K562 (cell line): ENCODE data around the gene USPL1. TPM values are rescaled to one million over a fixed set of nuclear protein-coding genes. Genes with fewer than 3 reads are reported as not detected.

Source experiments
- ATAC-seq: fragments of 200-7000 bp; cut with Tn5 transposase; 3 replicates; pipeline ENCODE4 v1.9.1; 2020; ENCODE audit warnings: moderate library complexity
- BruUV-seq: library from RNA; stranded (reverse); fragments of 400-500 nt; replicated peaks from 2 replicates; lab custom pipeline; 2021; lab: Mats Ljungman, UMichigan
- CTCF ChIA-PET: fragments of 300-600 bp; formaldehyde crosslinking; extraction: SDS; loops from one replicate; lab custom pipeline; 2021; ENCODE audit warnings: low intra/inter-chr PET ratio; lab: Yijun Ruan, JAX
- POLR2A ChIA-PET: fragments of 300-600, 350-650 bp; sonication (Branson Sonifier 250); formaldehyde crosslinking; extraction: SDS; loops from one replicate; lab custom pipeline; 2021; ENCODE audit warnings: antibody characterized with exemption, inconsistent platforms; lab: Yijun Ruan, JAX
- DNase-seq, 4 experiments: peaks; one replicate each; pipeline versions ENCODE4 v3.0.0 to v3.0.0-alpha.2; 2011 to 2018; ENCODE audit warnings: low spot score in 3 of 4, mixed read lengths in 3 of 4; ENCODE audit errors: extremely low read depth in 1 of 4
- FAIRE-seq: peaks from 2 replicates; lab custom pipeline; 2011; peaks lifted over from hg19 to GRCh38; lab: Jason Lieb, UNC
- H2AFZ ChIP-seq: 2 replicates; pipeline ENCODE4 v1.6.0; 2011; ENCODE audit warnings: low read depth, low read length, control low read depth, inconsistent platforms
- H3K27ac ChIP-seq: fragments of 200-600 bp; 3 replicates; pipeline ENCODE4 v1.8.0; 2011; ENCODE audit warnings: low read depth, mild to moderate bottlenecking, control low read depth, inconsistent platforms, low read length, moderate library complexity, mixed read lengths; ENCODE audit errors: extremely low read depth
- H3K27me3 ChIP-seq, 2 experiments: fragments of 300-600 bp in 1 of 2; 2 replicates in 1 of 2; 3 replicates in 1 of 2; pipeline versions ENCODE4 v1.6.0 to v1.8.0; 2011; ENCODE audit warnings: inconsistent platforms in 2 of 2, low read length in 2 of 2, mild to moderate bottlenecking in 1 of 2, mixed read lengths in 1 of 2, moderate library complexity in 1 of 2; ENCODE audit not compliant: control insufficient read depth in 2 of 2, insufficient read depth in 2 of 2
- H3K36me3 ChIP-seq: fragments of 300-600 bp; 3 replicates; pipeline ENCODE4 v1.8.0; 2011; ENCODE audit warnings: mild to moderate bottlenecking, low read length, inconsistent platforms; ENCODE audit not compliant: control insufficient read depth, insufficient read depth
- H3K4me1 ChIP-seq, 2 experiments: fragments of 200-600 bp in 1 of 2; replicated peaks in 1 of 2; 2 replicates in 1 of 2; 3 replicates in 1 of 2; pipeline versions ENCODE4 v1.5.1 to v1.8.0; 2011; ENCODE audit warnings: inconsistent platforms in 2 of 2, low read length in 2 of 2, mild to moderate bottlenecking in 1 of 2, mixed read lengths in 1 of 2, moderate library complexity in 1 of 2; ENCODE audit not compliant: control insufficient read depth in 2 of 2, insufficient read depth in 2 of 2
- H3K4me2 ChIP-seq: 2 replicates; pipeline ENCODE4 v1.6.1; 2011; ENCODE audit warnings: low read length, control low read depth, inconsistent platforms, mixed read lengths; ENCODE audit not compliant: insufficient read depth
- H3K4me3 ChIP-seq: fragments of 200-600 bp; sonication (generic), shearing (Covaris generic); 2 replicates; pipeline ENCODE4 v1.5.1; 2016; ENCODE audit warnings: control low read depth, inconsistent platforms
- H3K79me2 ChIP-seq: fragments of 200-600 bp; 3 replicates; pipeline ENCODE4 v1.8.0; 2011; ENCODE audit warnings: low read length, inconsistent platforms; ENCODE audit not compliant: control insufficient read depth, insufficient read depth
- H3K9ac ChIP-seq, 2 experiments: 2 replicates each; pipeline versions ENCODE4 v1.6.0 to v1.6.1; 2011; ENCODE audit warnings: low read depth in 2 of 2, low read length in 2 of 2, control low read depth in 1 of 2, inconsistent platforms in 1 of 2, mild to moderate bottlenecking in 1 of 2, mixed read lengths in 1 of 2; ENCODE audit not compliant: insufficient read depth in 1 of 2
- H3K9me1 ChIP-seq: one replicate; pipeline ENCODE4 v1.6.0; 2011; ENCODE audit warnings: inconsistent platforms, mild to moderate bottlenecking, low read length, moderate library complexity; ENCODE audit not compliant: control insufficient read depth, insufficient read depth
- H3K9me3 ChIP-seq: replicated peaks from 2 replicates; pipeline ENCODE4 v1.5.1; 2011; ENCODE audit warnings: low read depth, low read length, inconsistent platforms; ENCODE audit not compliant: control insufficient read depth, insufficient read depth
- H4K20me1 ChIP-seq: replicated peaks from 2 replicates; pipeline ENCODE4 v1.6.1; 2011; ENCODE audit warnings: low read length, inconsistent platforms, mixed read lengths; ENCODE audit not compliant: control insufficient read depth, insufficient read depth
- CCNT2 ChIP-seq: IDR thresholded peaks from 2 replicates; pipeline ENCODE4 v1.6.1; 2011; ENCODE audit warnings: borderline replicate concordance, low read depth, mild to moderate bottlenecking, moderate library complexity, mixed read lengths, low read length; ENCODE audit not compliant: insufficient read length; ENCODE audit errors: extremely low read depth
- E2F4 ChIP-seq: sonication (generic); formaldehyde crosslinking; IDR thresholded peaks from 2 replicates; pipeline ENCODE4 v1.8.0; 2022; ENCODE audit warnings: mild to moderate bottlenecking, low read depth, missing genetic modification reagents
- LCOR ChIP-seq: sonication (generic); formaldehyde crosslinking; IDR thresholded peaks from 2 replicates; pipeline ENCODE4 v1.8.0; 2022; ENCODE audit warnings: mild to moderate bottlenecking, missing genetic modification reagents
- SMARCA5 ChIP-seq: fragments of 450-650 bp; IDR thresholded peaks from 2 replicates; pipeline ENCODE4 v1.6.1; 2016
- SNRNP70 ChIP-seq: fragments of 200-400 bp; formaldehyde crosslinking; optimal IDR thresholded peaks from 2 replicates; pipeline ENCODE3; 2017; ENCODE audit warnings: low read depth, low read length
- TCF3 ChIP-seq: sonication (generic); formaldehyde crosslinking; IDR thresholded peaks from 2 replicates; pipeline ENCODE4 v1.4.0; 2020; ENCODE audit warnings: mild to moderate bottlenecking, missing genetic modification reagents
- ZNF12 ChIP-seq: sonication (generic); formaldehyde crosslinking; IDR thresholded peaks from 2 replicates; pipeline ENCODE4 v1.4.0; 2020; ENCODE audit warnings: mild to moderate bottlenecking, missing genetic modification reagents
- ZNF57 ChIP-seq: fragments of 450-650 bp; formaldehyde crosslinking; IDR thresholded peaks from 2 replicates; pipeline ENCODE4 v1.4.0; 2020; ENCODE audit warnings: mild to moderate bottlenecking, moderate library complexity
- ZNF740 ChIP-seq, 3 experiments: fragments of 200-800 bp in 1 of 3; sonication (Bioruptor generic) in 1 of 3; sonication (generic) in 1 of 3; formaldehyde crosslinking in 1 of 3; IDR thresholded peaks; 2 replicates each; pipeline versions ENCODE4 v1.6.1 to v1.8.0; 2016 to 2022; ENCODE audit warnings: mild to moderate bottlenecking in 2 of 3, missing compliant biosample characterization in 2 of 3, missing genetic modification characterization in 2 of 3, missing genetic modification reagents in 1 of 3
- WGBS: fragments of 100-300 bp; shearing (Covaris generic); methylation state at CpG from one replicate; pipeline ENCODE4 v1.1.6; 2016; ENCODE audit warnings: low coverage, mixed read lengths; ENCODE audit not compliant: insufficient coverage; ENCODE audit errors: missing lambda C conversion rate; 5-methylcytosine and 5-hydroxymethylcytosine counted together
- in situ Hi-C: fragments of 300-500 bp; cut with MboI; formaldehyde crosslinking; loops from 4 replicates; pipeline ENCODE4 v1.15.0; 2018; ENCODE audit warnings: inconsistent platforms, mixed read lengths
- intact Hi-C: fragments of 100-400 bp; cut with micrococcal nuclease; formaldehyde crosslinking; loops from 2 replicates; pipeline ENCODE4 v1.14.2; 2022
- polyA plus RNA-seq, 8 experiments: library from polyadenylated mRNA; depleted of rRNA in 4 of 8; stranded (reverse) in 5 of 8; unstranded in 3 of 8; fragments of >200 nt; fragmentation: Nextera tagmentation in 2 of 8; fragmentation: Illumina TruSeq in 1 of 8; extraction: Ambion mirVana in 2 of 8; extraction: Trizol in 1 of 8; gene quantifications; 2 replicates each; pipeline versions ENCODE4 v1.2.1 to v1.2.3, GENCODE V29; 2011 to 2014; ENCODE audit warnings: inconsistent platforms in 1 of 8, missing spikeins in 1 of 8
- total RNA-seq, 7 experiments: library from RNA; depleted of rRNA in 6 of 7; stranded (reverse); fragments of >200 nt in 6 of 7; fragmentation: Illumina TruSeq in 2 of 7; extraction: Trizol in 2 of 7; gene quantifications; 2 replicates each; pipeline versions ENCODE4 v1.2.1 to v1.2.3, GENCODE V29; 2011 to 2021; ENCODE audit warnings: low replicate concordance in 1 of 7

Gene USPL1
- total and polyA plus RNA-seq, 9 of the 15 experiments (the other 6 are each of a cell fraction or from before 2014, with no cell fraction given), result 5.5 to 18.0 (median 12.0) TPM

DNA sequence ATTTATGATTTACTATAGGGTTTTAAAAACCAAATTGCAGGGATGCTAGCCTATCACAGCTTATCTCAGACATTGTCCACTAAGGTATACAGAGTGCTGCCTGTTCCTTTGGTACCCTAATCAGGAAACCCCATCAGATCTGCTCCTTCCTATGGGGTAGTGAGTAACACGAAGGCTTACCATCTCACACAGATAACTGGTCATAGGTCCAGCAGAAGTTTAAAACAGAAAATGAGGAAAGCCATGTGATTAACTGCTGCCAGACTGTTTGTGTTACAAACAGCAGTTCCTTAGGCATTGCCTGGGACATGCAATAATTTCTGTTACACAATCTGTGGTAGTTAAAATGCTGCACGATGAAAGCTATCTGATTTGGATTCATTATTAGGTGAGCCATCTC, 64.1 kb downstream of the USPL1 start:
- POLR2A ChIA-PET, result no interaction called here
- Histone ChIP-seq H2AFZ (no peak overlapping the region), H3K9me3 (no peaks in the 10 kb centered on the region)

More for the DNA sequence above, 64.1 kb downstream of the USPL1 start:
- WGBS, result 5% methylated on average over 2 of the region's 2 CpGs
- TF ChIP-seq ZNF57 (CRISPR knock-in tag) (no peak), CCNT2 (no peak), SNRNP70 (no peak), E2F4 (no peak), SMARCA5 (no peak), TCF3 (CRISPR knock-in tag) (no peak), ZNF12 (CRISPR knock-in tag) (no peak), LCOR (no peak), ZNF740 (CRISPR knock-in tag; IDR thresholded peaks at IDR 0.05) (no peak), ZNF740 (tag; IDR thresholded peaks at IDR 0.05) (no peak)
- TF ChIP-seq, all 486 proteins: peak for 0
- no peaks in the 10 kb centered on the region for H3K9me1 ChIP-seq
- DNase-seq, result no peak
- no peaks in the 10 kb centered on the region for H4K20me1 ChIP-seq
- no peak overlapping the region for H3K27ac ChIP-seq
- intact Hi-C loops, result no loop called here
- ATAC-seq, result no peak
- FAIRE-seq, result no peak
- H3K9ac ChIP-seq, result no peak overlapping the region
- in situ Hi-C loops, result no loop called here
- H3K4me1 ChIP-seq, result no peaks in the 10 kb centered on the region; a peak in 1 of 5 replicates
- H3K4me2 ChIP-seq, result no peak overlapping the region
- CTCF ChIA-PET, result no interaction called here
- BruUV-seq, result no TSS peak
- H3K4me3 ChIP-seq, result no peak overlapping the region
- peaks cover 4% of the 10 kb centered on the region in 2 experiments; a peak in 2 of 5 replicates for H3K27me3 ChIP-seq
- no peaks in the 10 kb centered on the region for H3K36me3 ChIP-seq
- no peaks in the 10 kb centered on the region for H3K79me2 ChIP-seq
